Osteocyte (in vitro differentiated cells): ENCODE data around the gene TAF4. TPM values are rescaled to one million over a fixed set of nuclear protein-coding genes. Genes with fewer than 3 reads are reported as not detected.

Experiments used
- DNase-seq: peaks from one replicate; pipeline ENCODE4 v3.0.0; 2021; ENCODE audit warnings: mixed read lengths; ENCODE audit not compliant: unreplicated experiment; ENCODE audit errors: extremely low spot score
- H3K27ac Mint-ChIP-seq: one replicate; pipeline ENCODE4 v1.8.0; 2021; ENCODE audit warnings: mild to moderate bottlenecking, mixed read lengths; ENCODE audit not compliant: unreplicated experiment
- H3K27me3 Mint-ChIP-seq: one replicate; pipeline ENCODE4 v1.8.0; 2021; ENCODE audit warnings: mixed read lengths; ENCODE audit not compliant: unreplicated experiment
- H3K36me3 Mint-ChIP-seq: one replicate; pipeline ENCODE4 v1.8.0; 2021; ENCODE audit warnings: mixed read lengths; ENCODE audit not compliant: unreplicated experiment
- H3K4me1 Mint-ChIP-seq: one replicate; pipeline ENCODE4 v1.8.0; 2021; ENCODE audit warnings: mixed read lengths; ENCODE audit not compliant: unreplicated experiment
- H3K4me3 Mint-ChIP-seq: one replicate; pipeline ENCODE4 v1.8.0; 2021; ENCODE audit warnings: mild to moderate bottlenecking, moderate library complexity, mixed read lengths; ENCODE audit not compliant: unreplicated experiment
- H3K9me3 Mint-ChIP-seq: one replicate; pipeline ENCODE4 v1.8.0; 2021; ENCODE audit warnings: mixed read lengths; ENCODE audit not compliant: unreplicated experiment
- total RNA-seq: library from RNA; stranded (reverse); gene quantifications from 2 replicates; pipeline ENCODE4 v1.2.1, GENCODE V29; 2021
- TF ChIP-seq, protein P1 (sequence below): fragments of 200-600 bp; sonication (generic); IDR thresholded peaks from 2 replicates; pipeline ENCODE4 v1.5.0; 2021; ENCODE audit warnings: antibody characterized with exemption, mild to moderate bottlenecking, moderate library complexity

TAF4 gene
- total RNA-seq, 1 donor from 2014 or later: 22.8 TPM

DNA sequence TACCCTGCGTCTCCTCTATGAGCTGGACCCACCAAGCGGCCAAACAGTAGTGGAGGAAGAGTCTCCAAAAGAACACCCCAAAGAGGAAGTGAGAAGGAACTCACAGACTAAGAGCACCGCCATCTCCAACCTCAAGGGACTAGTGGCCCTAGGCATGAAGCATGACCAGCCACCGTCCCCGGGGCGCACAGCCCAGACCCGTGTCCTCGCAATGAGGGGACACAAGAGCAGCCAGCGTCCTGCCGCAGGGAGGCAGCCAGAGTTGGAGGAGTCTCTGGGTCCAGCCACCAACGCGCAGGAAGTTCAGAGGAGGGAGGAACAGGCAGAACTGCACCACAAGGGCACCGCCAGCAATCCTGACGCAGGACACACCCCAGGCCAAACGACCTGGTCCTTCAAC, 72.6 kb downstream of the TAF4 start:
- no peak for DNase-seq
- H3K36me3 Mint-ChIP-seq: peaks cover 76% of the 10 kb centered on the region
- TF ChIP-seq, protein P1, sequence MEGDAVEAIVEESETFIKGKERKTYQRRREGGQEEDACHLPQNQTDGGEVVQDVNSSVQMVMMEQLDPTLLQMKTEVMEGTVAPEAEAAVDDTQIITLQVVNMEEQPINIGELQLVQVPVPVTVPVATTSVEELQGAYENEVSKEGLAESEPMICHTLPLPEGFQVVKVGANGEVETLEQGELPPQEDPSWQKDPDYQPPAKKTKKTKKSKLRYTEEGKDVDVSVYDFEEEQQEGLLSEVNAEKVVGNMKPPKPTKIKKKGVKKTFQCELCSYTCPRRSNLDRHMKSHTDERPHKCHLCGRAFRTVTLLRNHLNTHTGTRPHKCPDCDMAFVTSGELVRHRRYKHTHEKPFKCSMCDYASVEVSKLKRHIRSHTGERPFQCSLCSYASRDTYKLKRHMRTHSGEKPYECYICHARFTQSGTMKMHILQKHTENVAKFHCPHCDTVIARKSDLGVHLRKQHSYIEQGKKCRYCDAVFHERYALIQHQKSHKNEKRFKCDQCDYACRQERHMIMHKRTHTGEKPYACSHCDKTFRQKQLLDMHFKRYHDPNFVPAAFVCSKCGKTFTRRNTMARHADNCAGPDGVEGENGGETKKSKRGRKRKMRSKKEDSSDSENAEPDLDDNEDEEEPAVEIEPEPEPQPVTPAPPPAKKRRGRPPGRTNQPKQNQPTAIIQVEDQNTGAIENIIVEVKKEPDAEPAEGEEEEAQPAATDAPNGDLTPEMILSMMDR: no peak
- peaks cover 13% of the 10 kb centered on the region for H3K9me3 Mint-ChIP-seq
- no peaks in the 10 kb centered on the region for H3K27me3 Mint-ChIP-seq
- H3K27ac Mint-ChIP-seq: no peak overlapping the region
- H3K4me1 Mint-ChIP-seq: no peaks in the 10 kb centered on the region
- no peak overlapping the region for H3K4me3 Mint-ChIP-seq

DNA sequence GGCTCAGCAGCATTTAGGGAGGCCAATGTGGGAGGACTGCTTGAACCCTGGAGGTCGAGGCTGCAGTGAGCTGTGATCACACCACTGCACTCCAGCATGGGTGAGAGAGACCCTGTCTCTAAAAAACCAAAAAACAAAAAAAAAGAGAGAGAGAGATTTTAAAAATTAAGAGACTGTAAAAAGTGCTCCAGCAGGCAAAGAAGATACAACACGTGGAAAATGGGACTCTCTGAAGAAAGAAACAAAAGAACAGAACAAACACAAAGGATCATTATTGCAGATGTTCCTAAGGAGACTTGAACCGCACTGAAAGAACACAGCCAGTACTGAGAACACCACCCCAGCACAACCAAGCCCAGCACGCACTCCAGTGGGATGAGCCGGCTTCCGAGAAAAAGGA, 74.2 kb downstream of the TAF4 start:
- TF ChIP-seq, protein P1: no peak
- no peak overlapping the region for H3K27ac Mint-ChIP-seq
- no peak overlapping the region for H3K4me3 Mint-ChIP-seq
- H3K9me3 Mint-ChIP-seq: peaks cover 13% of the 10 kb centered on the region
- H3K36me3 Mint-ChIP-seq: peaks cover 76% of the 10 kb centered on the region
- H3K4me1 Mint-ChIP-seq: no peaks in the 10 kb centered on the region
- DNase-seq: no peak
- no peaks in the 10 kb centered on the region for H3K27me3 Mint-ChIP-seq

DNA sequence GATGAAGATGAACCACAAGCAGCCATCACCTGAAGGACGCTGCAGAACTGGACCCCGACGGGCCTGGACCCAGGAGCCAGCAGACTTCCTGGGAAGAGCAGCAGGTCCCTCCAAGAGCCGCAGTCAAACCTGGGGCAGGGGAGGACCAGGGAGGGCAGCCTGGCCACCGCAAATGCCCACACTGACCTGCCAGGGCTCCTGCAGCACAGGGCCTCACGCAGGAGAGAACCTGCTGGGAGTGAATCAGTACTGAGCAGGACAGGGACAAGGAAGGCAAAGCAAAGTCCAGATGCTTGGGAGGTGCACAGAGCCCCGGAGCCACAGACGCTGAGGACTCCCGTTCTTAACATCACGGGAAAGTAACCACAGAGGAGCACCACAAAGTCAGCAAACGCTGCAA, 75.2 kb downstream of the TAF4 start:
- Mint-ChIP-seq H3K4me3 (no peak overlapping the region), H3K27me3 (no peaks in the 10 kb centered on the region), H3K27ac (no peak overlapping the region), H3K36me3 (peaks cover 71% of the 10 kb centered on the region), H3K9me3 (peaks cover 13% of the 10 kb centered on the region), H3K4me1 (no peaks in the 10 kb centered on the region)
- no peak for DNase-seq
- TF ChIP-seq, protein P1: no peak

DNA sequence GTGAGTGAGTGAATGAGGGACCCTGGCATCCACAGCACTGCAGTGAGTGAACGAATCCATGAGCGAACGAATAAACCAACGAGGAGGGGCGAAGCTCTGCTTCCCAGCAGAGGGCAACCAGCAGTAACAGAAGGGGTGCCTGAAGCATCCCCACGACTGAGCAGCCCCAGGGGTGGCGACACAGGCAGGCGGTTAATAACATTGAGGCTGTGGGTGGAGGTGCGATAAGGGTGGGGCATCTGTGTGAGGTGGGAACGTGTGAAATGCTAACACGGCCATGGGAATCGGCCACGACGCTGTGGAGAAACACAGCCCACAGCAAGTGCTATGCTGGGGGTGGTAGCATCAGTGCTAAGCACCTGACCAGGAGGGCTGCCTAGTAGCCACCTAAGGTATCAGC, 75.9 kb downstream of the TAF4 start:
- peaks cover 13% of the 10 kb centered on the region for H3K9me3 Mint-ChIP-seq
- H3K4me1 Mint-ChIP-seq: no peaks in the 10 kb centered on the region
- no peak overlapping the region for H3K4me3 Mint-ChIP-seq
- H3K27ac Mint-ChIP-seq: no peak overlapping the region
- no peak for DNase-seq
- H3K27me3 Mint-ChIP-seq: no peaks in the 10 kb centered on the region
- TF ChIP-seq, protein P1: no peak
- peaks cover 64% of the 10 kb centered on the region for H3K36me3 Mint-ChIP-seq

DNA sequence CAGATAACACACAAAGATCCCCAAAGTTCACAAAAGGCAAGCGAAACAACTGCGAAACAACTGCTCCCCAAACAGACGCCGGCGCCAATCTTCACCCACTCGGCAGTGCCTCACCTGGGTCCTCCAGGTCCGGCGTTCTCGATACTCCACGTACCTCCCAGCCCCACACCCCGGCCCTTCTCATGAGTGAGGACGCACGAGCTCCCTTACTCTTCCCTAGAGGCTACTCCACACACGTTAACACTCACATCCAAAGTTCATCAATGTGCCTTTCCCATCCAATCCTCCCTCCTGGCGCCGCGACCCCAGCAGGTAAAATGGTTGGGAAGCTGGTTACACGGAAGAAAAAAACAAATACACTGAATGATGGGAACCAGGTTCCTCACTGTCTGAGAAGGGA, 77.0 kb downstream of the TAF4 start:
- H3K9me3 Mint-ChIP-seq: peaks cover 13% of the 10 kb centered on the region
- H3K4me3 Mint-ChIP-seq: no peak overlapping the region
- H3K27ac Mint-ChIP-seq: no peak overlapping the region
- TF ChIP-seq, protein P1: no peak
- peaks cover 63% of the 10 kb centered on the region for H3K36me3 Mint-ChIP-seq
- no peaks in the 10 kb centered on the region for H3K27me3 Mint-ChIP-seq
- H3K4me1 Mint-ChIP-seq: no peaks in the 10 kb centered on the region
- DNase-seq: no peak
